KMS-11 (cell line): ENCODE results near the gene CPLANE1.
"Not testable (repeated sequence)": the region's sequence is repeated elsewhere in the genome, so short reads cannot be mapped to it uniquely, and the experiment has no call there.

Source experiments
- H2AFZ ChIP-seq: fragments of 200-600 bp; sonication (generic); 2 replicates; pipeline ENCODE4 v1.6.1; 2016; ENCODE audit warnings: antibody characterized with exemption, mixed run types, low read depth
- H3K27ac ChIP-seq: fragments of 200-600 bp; sonication (generic); 2 replicates; pipeline ENCODE4 v1.6.1; 2016; ENCODE audit warnings: mild to moderate bottlenecking, mixed run types
- H3K27me3 ChIP-seq: fragments of 200-600 bp; sonication (generic); 2 replicates; pipeline ENCODE4 v1.6.1; 2017; ENCODE audit warnings: mild to moderate bottlenecking, low read depth, mixed run types, moderate library complexity; ENCODE audit not compliant: insufficient read depth
- H3K36me3 ChIP-seq: fragments of 200-600 bp; sonication (generic); 2 replicates; pipeline ENCODE4 v1.6.1; 2017; ENCODE audit warnings: mild to moderate bottlenecking, mixed run types; ENCODE audit not compliant: insufficient read depth
- H3K4me1 ChIP-seq: fragments of 200-600 bp; sonication (generic); 2 replicates; pipeline ENCODE4 v1.6.1; 2016; ENCODE audit warnings: mild to moderate bottlenecking, low read depth, mixed run types; ENCODE audit not compliant: poor library complexity, severe bottlenecking
- H3K4me2 ChIP-seq: fragments of 200-600 bp; sonication (generic); 2 replicates; pipeline ENCODE4 v1.7.0; 2016; ENCODE audit warnings: mild to moderate bottlenecking, mixed run types
- H3K4me3 ChIP-seq: fragments of 200-600 bp; sonication (generic); IDR thresholded peaks from 2 replicates; pipeline ENCODE4 v1.6.1; 2017; ENCODE audit warnings: low read depth, low read length, mixed read lengths; ENCODE audit not compliant: insufficient read depth
- H3K79me2 ChIP-seq: fragments of 200-600 bp; sonication (generic); 2 replicates; pipeline ENCODE4 v1.6.1; 2016; ENCODE audit warnings: low read depth, mixed run types; ENCODE audit not compliant: insufficient read depth
- H3K9ac ChIP-seq: fragments of 200-600 bp; sonication (generic); 2 replicates; pipeline ENCODE4 v1.6.1; 2016; ENCODE audit warnings: mild to moderate bottlenecking, mixed run types
- H4K20me1 ChIP-seq: fragments of 200-600 bp; sonication (generic); 2 replicates; pipeline ENCODE4 v1.6.1; 2016; ENCODE audit warnings: mild to moderate bottlenecking, mixed run types; ENCODE audit not compliant: insufficient read depth
- TF ChIP-seq, protein P1 (sequence below): fragments of 200-600 bp; sonication (generic); conservative IDR thresholded peaks from 2 replicates; pipeline ENCODE4 v1.6.1; 2017; ENCODE audit warnings: low read depth, mild to moderate bottlenecking, antibody characterized with exemption, low read length, moderate library complexity, mixed read lengths

Gene CPLANE1

DNA sequence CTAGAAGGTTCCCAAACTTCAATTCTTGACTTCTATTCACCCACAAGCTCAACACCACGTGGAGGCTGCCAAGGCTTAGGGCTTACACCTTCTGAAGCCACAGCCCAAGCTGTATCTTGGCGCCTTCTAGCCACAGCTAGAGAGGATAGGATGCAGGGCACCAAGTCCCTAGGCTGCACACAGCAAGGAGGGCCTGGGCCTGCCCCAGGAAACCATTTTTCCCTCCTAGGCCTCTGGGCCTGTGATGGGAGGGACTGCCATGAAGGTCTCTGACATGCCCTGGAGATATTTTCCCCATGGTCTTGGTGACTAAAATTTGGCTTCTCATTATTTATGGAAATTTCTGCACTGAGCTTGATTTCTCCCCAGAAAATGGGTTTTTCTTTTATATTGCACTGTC, 112.5 kb downstream of the CPLANE1 start:
- Histone ChIP-seq H4K20me1 (no peaks in the 10 kb centered on the region), H3K36me3 (no peaks in the 10 kb centered on the region), H3K9ac (no peak overlapping the region), H2AFZ (no peak overlapping the region), H3K4me3 (no peak overlapping the region), H3K79me2 (no peaks in the 10 kb centered on the region), H3K4me2 (no peak overlapping the region), H3K27ac (no peak overlapping the region), H3K27me3 (no peaks in the 10 kb centered on the region), H3K4me1 (no peaks in the 10 kb centered on the region)
- TF ChIP-seq, protein P1, sequence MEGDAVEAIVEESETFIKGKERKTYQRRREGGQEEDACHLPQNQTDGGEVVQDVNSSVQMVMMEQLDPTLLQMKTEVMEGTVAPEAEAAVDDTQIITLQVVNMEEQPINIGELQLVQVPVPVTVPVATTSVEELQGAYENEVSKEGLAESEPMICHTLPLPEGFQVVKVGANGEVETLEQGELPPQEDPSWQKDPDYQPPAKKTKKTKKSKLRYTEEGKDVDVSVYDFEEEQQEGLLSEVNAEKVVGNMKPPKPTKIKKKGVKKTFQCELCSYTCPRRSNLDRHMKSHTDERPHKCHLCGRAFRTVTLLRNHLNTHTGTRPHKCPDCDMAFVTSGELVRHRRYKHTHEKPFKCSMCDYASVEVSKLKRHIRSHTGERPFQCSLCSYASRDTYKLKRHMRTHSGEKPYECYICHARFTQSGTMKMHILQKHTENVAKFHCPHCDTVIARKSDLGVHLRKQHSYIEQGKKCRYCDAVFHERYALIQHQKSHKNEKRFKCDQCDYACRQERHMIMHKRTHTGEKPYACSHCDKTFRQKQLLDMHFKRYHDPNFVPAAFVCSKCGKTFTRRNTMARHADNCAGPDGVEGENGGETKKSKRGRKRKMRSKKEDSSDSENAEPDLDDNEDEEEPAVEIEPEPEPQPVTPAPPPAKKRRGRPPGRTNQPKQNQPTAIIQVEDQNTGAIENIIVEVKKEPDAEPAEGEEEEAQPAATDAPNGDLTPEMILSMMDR, result no peak

DNA sequence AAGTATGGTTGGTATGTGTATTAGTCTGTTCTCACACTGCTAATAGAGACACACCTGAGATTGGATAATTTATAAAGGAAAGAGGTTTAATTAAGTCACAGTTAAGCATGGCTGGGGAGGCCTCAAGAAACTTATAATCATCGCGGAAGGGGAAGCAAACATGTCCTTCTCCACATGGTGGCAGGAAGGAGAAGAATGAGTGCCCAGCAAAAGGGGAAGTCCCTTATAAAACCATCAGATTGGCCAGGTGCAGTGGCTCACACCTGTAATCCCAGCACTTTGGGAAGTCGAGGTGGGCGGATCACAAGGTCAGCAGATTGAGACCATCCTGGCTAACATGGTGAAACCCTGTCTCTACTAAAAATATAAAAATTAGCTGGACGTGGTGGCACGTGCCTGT, 113.9 kb downstream of the CPLANE1 start:
- not testable (repeated sequence) for H3K79me2 ChIP-seq, H3K4me3 ChIP-seq, H3K9ac ChIP-seq, H3K27me3 ChIP-seq, H2AFZ ChIP-seq, H3K4me1 ChIP-seq, H4K20me1 ChIP-seq, H3K4me2 ChIP-seq, H3K36me3 ChIP-seq, H3K27ac ChIP-seq

DNA sequence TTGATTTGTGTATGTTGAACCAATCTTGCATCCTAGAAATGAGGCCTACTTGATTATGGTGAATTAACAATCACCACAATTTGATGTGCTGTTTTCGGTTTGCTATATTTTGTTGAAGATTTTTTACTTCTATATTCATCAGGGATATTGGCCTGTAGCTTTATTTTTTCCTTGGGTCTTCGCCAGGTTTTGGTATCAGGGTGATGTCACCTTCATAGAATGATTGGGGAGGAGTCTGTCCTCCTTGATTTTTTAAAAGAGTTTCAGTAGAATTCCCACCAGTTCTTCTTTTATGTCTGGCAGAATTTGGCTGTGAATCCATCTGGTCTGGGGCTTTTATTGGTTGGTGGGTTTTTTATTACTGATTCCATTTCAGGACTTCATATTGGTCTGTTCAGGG, 115.2 kb downstream of the CPLANE1 start:
- no peaks in the 10 kb centered on the region for H3K79me2 ChIP-seq
- no peaks in the 10 kb centered on the region for H3K27me3 ChIP-seq
- H3K4me3 ChIP-seq, result no peak overlapping the region
- H3K4me1 ChIP-seq, result no peaks in the 10 kb centered on the region
- H4K20me1 ChIP-seq, result no peaks in the 10 kb centered on the region
- TF ChIP-seq, protein P1, result no peak
- no peaks in the 10 kb centered on the region for H3K36me3 ChIP-seq
- no peak overlapping the region for H3K9ac ChIP-seq
- no peak overlapping the region for H3K27ac ChIP-seq
- H3K4me2 ChIP-seq, result no peak overlapping the region
- no peak overlapping the region for H2AFZ ChIP-seq

DNA sequence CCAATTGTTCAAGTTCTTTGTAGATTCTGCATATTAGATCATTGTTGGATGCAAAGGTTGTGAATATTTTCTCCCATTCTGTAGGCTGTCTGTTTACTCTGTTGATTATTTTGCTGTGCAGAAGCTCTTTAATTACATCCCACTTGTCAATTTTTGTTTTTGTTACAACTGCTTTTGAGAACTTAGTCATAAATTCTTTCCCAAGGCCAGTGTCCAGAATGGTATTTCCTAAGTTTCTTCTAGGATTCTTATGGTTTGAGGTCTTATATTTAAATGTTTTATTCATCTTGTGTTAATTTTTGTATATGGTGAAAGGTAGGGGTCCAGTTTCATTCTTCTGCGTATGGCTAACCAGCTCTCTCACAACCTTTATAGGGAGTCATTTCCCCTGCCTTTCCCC, 116.5 kb downstream of the CPLANE1 start:
- Histone ChIP-seq H4K20me1 (no peaks in the 10 kb centered on the region), H3K27me3 (no peaks in the 10 kb centered on the region), H3K27ac (no peak overlapping the region), H3K79me2 (no peaks in the 10 kb centered on the region), H3K9ac (no peak overlapping the region), H3K36me3 (no peaks in the 10 kb centered on the region), H3K4me3 (no peak overlapping the region), H2AFZ (no peak overlapping the region), H3K4me2 (no peak overlapping the region), H3K4me1 (no peaks in the 10 kb centered on the region)
- TF ChIP-seq, protein P1, result no peak

DNA sequence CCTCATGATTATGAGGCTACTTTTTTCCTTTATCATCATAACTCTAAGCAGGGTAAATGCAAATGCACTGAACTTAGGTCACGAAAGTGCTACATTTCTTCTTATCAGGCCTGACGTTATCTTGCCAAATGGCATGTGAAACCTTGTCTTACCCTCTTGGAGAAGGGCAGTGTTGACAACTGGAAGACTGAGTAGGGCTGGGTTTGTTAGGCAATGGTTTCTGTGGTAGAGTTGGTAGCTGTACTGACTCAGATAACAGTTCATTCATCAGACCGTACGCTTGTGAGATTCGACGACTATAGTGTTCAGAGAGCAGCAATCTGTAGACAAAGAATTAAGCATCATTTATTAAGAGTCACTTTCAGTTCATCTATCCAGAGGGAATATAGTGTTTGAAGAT, 127.7 kb downstream of the CPLANE1 start:
- TF ChIP-seq, protein P1, result no peak
- H3K4me1 ChIP-seq, result no peaks in the 10 kb centered on the region
- no peak overlapping the region for H3K9ac ChIP-seq
- no peaks in the 10 kb centered on the region for H4K20me1 ChIP-seq
- no peaks in the 10 kb centered on the region for H3K79me2 ChIP-seq
- no peaks in the 10 kb centered on the region for H3K27me3 ChIP-seq
- no peak overlapping the region for H3K4me3 ChIP-seq
- no peaks in the 10 kb centered on the region for H3K36me3 ChIP-seq
- no peak overlapping the region for H2AFZ ChIP-seq
- no peak overlapping the region for H3K4me2 ChIP-seq
- no peak overlapping the region for H3K27ac ChIP-seq
